ENCODE results near the gene FBXO31.

Gene FBXO31

DNA sequence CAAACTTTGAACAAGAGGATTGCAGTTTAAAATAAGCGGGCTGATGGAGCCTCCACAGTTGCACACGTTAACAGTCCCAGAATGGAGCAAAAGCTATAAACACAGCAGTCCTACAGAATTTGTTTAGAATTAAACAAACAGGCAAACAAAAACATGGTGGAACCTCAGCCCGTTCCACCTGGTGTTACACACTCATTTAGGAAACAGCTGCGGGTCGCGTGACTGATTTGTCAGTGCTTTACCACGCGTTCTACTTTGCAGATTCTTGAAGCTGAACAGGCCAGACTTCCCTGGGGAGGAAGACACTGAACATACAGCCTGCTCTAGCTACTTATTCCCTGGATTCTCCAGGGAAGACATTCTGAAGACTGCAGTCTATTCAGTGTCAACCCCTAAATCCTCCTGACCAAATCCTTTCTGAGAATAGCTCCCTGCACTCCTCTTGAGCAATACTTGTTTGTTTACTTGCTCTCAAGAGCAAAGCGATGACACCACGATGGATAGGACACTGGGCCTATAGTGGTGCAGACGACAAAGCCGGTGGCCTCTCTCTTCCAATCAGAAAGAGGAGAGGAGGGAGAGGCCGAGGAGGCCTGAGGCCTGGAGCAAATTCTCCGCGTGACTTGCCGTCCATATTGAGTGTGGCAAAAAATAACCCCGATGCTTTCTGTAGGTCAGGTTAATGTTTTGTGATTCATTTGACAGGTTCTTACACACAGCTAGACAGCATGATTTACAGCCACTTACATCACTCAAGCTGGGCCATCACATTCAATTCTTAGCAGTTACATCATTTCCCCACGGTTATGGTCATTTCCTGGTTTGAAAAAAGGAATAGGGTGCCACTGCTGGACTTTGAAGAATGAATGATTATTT lies 4.6 kb upstream of the FBXO31 start (continued):
- TF ChIP-seq ZNF433 (tag by site-specific recombination; IDR thresholded peaks at IDR 0.05; ENCODE audit: low read depth) (no peak), ZNF558 (tag by site-specific recombination; IDR thresholded peaks at IDR 0.05) (no peak; the same call in 1 of the 2 replicates), ZNF366 (tag by site-specific recombination; conservative IDR thresholded peaks at IDR 0.05) (peak; percentile 88), ZSCAN23 (tag by site-specific recombination; IDR thresholded peaks at IDR 0.05) (no peak), ZNF791 (tag by site-specific recombination; IDR thresholded peaks at IDR 0.05) (no peak), ZNF169 (tag by site-specific recombination; IDR thresholded peaks at IDR 0.05) (no peak), ZNF555 (tag by site-specific recombination; conservative IDR thresholded peaks at IDR 0.05) (no peak), ZNF148 (tag by site-specific recombination; IDR thresholded peaks at IDR 0.05; ENCODE audit: borderline replicate concordance) (no peak), PRDM1 (tag by site-specific recombination; IDR thresholded peaks at IDR 0.05) (no peak; the same call in 1 of the 2 replicates), ZNF629 (tag by site-specific recombination; IDR thresholded peaks at IDR 0.05) (peak; percentile 99), ZNF529 (tag by site-specific recombination; IDR thresholded peaks at IDR 0.05; ENCODE audit: insufficient replicate concordance) (no peak), ELK4 (IDR thresholded peaks at IDR 0.05; ENCODE audit: borderline replicate concordance, low read depth, low read length) (no peak), ZNF776 (tag by site-specific recombination; IDR thresholded peaks at IDR 0.05; ENCODE audit: borderline replicate concordance) (no peak), ZSCAN30 (tag by site-specific recombination; IDR thresholded peaks at IDR 0.05) (peak; percentile 67; the same call in 1 of the 2 replicates), ZNF391 (tag by site-specific recombination; IDR thresholded peaks at IDR 0.05; ENCODE audit: borderline replicate concordance, low read depth) (peak; percentile 35; the same call in 1 of the 2 replicates), ZNF211 (tag by site-specific recombination; IDR thresholded peaks at IDR 0.05; ENCODE audit: low read depth) (no peak), ZNF518A (tag by site-specific recombination; conservative IDR thresholded peaks at IDR 0.05; ENCODE audit: low read depth) (peak; percentile 58)
- TF ChIP-seq, protein P1, sequence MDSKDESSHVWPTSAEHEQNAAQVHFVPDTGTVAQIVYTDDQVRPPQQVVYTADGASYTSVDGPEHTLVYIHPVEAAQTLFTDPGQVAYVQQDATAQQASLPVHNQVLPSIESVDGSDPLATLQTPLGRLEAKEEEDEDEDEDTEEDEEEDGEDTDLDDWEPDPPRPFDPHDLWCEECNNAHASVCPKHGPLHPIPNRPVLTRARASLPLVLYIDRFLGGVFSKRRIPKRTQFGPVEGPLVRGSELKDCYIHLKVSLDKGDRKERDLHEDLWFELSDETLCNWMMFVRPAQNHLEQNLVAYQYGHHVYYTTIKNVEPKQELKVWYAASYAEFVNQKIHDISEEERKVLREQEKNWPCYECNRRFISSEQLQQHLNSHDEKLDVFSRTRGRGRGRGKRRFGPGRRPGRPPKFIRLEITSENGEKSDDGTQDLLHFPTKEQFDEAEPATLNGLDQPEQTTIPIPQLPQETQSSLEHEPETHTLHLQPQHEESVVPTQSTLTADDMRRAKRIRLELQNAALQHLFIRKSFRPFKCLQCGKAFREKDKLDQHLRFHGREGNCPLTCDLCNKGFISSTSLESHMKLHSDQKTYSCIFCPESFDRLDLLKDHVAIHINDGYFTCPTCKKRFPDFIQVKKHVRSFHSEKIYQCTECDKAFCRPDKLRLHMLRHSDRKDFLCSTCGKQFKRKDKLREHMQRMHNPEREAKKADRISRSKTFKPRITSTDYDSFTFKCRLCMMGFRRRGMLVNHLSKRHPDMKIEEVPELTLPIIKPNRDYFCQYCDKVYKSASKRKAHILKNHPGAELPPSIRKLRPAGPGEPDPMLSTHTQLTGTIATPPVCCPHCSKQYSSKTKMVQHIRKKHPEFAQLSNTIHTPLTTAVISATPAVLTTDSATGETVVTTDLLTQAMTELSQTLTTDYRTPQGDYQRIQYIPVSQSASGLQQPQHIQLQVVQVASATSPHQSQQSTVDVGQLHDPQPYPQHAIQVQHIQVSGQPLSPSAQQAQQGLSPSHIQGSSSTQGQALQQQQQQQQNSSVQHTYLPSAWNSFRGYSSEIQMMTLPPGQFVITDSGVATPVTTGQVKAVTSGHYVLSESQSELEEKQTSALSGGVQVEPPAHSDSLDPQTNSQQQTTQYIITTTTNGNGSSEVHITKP (tag by site-specific recombination; IDR thresholded peaks at IDR 0.05), result peak; percentile 77
- TF ChIP-seq, protein P2, sequence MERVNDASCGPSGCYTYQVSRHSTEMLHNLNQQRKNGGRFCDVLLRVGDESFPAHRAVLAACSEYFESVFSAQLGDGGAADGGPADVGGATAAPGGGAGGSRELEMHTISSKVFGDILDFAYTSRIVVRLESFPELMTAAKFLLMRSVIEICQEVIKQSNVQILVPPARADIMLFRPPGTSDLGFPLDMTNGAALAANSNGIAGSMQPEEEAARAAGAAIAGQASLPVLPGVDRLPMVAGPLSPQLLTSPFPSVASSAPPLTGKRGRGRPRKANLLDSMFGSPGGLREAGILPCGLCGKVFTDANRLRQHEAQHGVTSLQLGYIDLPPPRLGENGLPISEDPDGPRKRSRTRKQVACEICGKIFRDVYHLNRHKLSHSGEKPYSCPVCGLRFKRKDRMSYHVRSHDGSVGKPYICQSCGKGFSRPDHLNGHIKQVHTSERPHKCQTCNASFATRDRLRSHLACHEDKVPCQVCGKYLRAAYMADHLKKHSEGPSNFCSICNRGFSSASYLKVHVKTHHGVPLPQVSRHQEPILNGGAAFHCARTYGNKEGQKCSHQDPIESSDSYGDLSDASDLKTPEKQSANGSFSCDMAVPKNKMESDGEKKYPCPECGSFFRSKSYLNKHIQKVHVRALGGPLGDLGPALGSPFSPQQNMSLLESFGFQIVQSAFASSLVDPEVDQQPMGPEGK (tag by site-specific recombination; IDR thresholded peaks at IDR 0.05), result peak; percentile 70
- TF ChIP-seq, protein P3, sequence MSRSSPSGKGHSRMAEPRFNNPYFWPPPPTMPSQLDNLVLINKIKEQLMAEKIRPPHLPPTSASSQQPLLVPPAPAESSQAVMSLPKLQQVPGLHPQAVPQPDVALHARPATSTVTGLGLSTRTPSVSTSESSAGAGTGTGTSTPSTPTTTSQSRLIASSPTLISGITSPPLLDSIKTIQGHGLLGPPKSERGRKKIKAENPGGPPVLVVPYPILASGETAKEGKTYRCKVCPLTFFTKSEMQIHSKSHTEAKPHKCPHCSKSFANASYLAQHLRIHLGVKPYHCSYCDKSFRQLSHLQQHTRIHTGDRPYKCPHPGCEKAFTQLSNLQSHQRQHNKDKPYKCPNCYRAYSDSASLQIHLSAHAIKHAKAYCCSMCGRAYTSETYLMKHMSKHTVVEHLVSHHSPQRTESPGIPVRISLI (tag by site-specific recombination; IDR thresholded peaks at IDR 0.05), result no peak; the same call in 1 of the 2 replicates
- TF ChIP-seq, protein P4, sequence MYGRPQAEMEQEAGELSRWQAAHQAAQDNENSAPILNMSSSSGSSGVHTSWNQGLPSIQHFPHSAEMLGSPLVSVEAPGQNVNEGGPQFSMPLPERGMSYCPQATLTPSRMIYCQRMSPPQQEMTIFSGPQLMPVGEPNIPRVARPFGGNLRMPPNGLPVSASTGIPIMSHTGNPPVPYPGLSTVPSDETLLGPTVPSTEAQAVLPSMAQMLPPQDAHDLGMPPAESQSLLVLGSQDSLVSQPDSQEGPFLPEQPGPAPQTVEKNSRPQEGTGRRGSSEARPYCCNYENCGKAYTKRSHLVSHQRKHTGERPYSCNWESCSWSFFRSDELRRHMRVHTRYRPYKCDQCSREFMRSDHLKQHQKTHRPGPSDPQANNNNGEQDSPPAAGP (tag by site-specific recombination; IDR thresholded peaks at IDR 0.05), result peak; percentile 73

All from HEK293 (cell line).